PC-3 (cell line): ENCODE measurements around the gene LSM12. TPM values are rescaled to one million over a fixed set of nuclear protein-coding genes. Genes with fewer than 3 reads are reported as not detected.
A peak's percentile ranks its signal among the peaks of the same experiment; 100 is the strongest.

Experiments
- ATAC-seq: fragments of 200-7000 bp; cut with Tn5 transposase; 2 replicates; pipeline ENCODE4 v1.9.1; 2020; ENCODE audit warnings: mild to moderate bottlenecking, moderate library complexity
- BruUV-seq: library from RNA; stranded (reverse); fragments of 400-500 nt; replicated peaks from 2 replicates; lab custom pipeline; 2021; lab: Mats Ljungman, UMichigan
- CTCF ChIA-PET: fragments of 300-600 bp; sonication (Branson Sonifier 250); formaldehyde crosslinking; loops from one replicate; lab custom pipeline; 2022; ENCODE audit warnings: antibody characterized with exemption; lab: Charles Lee
- POLR2A ChIA-PET: fragments of 300-600 bp; sonication (Branson Sonifier 250); formaldehyde crosslinking; loops from one replicate; lab custom pipeline; 2022; ENCODE audit warnings: antibody characterized with exemption; ENCODE audit not compliant: unreplicated experiment; lab: Charles Lee
- DNase-seq: peaks from one replicate; pipeline ENCODE4 v3.0.0-alpha.2; 2015
- H2AFZ ChIP-seq: fragments of 300-600 bp; sonication (generic); 2 replicates; pipeline ENCODE4 v1.6.0; 2016; ENCODE audit warnings: antibody characterized with exemption, low read length
- H3F3A ChIP-seq: fragments of 300-600 bp; sonication (generic); one replicate; pipeline ENCODE4 v1.6.0; 2017; ENCODE audit warnings: antibody characterized with exemption, low read length, control low read depth, mild to moderate bottlenecking; ENCODE audit not compliant: unreplicated experiment
- H3K27ac ChIP-seq: fragments of 300-600 bp; sonication (generic); 2 replicates; pipeline ENCODE4 v1.5.1; 2016; ENCODE audit warnings: mild to moderate bottlenecking, low read length
- H3K27me3 ChIP-seq: fragments of 300-600 bp; sonication (generic); 2 replicates; pipeline ENCODE4 v1.6.1; 2016; ENCODE audit warnings: low read length, mixed read lengths
- H3K36me3 ChIP-seq: fragments of 300-600 bp; sonication (generic); 2 replicates; pipeline ENCODE4 v1.6.1; 2016; ENCODE audit warnings: low read depth, mixed run types, low read length, mixed read lengths
- H3K4me1 ChIP-seq: fragments of 300-600 bp; sonication (generic); 2 replicates; pipeline ENCODE4 v1.5.1; 2016; ENCODE audit warnings: low read length; ENCODE audit not compliant: insufficient read depth
- H3K4me2 ChIP-seq: fragments of 300-600 bp; sonication (generic); 2 replicates; pipeline ENCODE4 v1.6.0; 2016; ENCODE audit warnings: low read length
- H3K4me3 ChIP-seq: fragments of 300-600 bp; sonication (generic); 2 replicates; pipeline ENCODE4 v1.5.1; 2016; ENCODE audit warnings: mild to moderate bottlenecking, low read length, mixed read lengths
- H3K79me2 ChIP-seq: fragments of 300-600 bp; sonication (generic); 2 replicates; pipeline ENCODE4 v1.6.1; 2017; ENCODE audit warnings: low read length, mixed read lengths
- H3K9ac ChIP-seq: fragments of 300-600 bp; sonication (generic); 2 replicates; pipeline ENCODE4 v1.6.0; 2016; ENCODE audit warnings: mild to moderate bottlenecking, low read length
- H3K9me2 ChIP-seq: fragments of 300-600 bp; sonication (generic); replicated peaks from 2 replicates; pipeline ENCODE4 v1.6.1; 2016; ENCODE audit warnings: mixed run types, low read length, mixed read lengths
- H3K9me3 ChIP-seq: fragments of 300-600 bp; sonication (generic); 2 replicates; pipeline ENCODE4 v1.6.1; 2016; ENCODE audit warnings: low read length, mixed read lengths
- H4K20me1 ChIP-seq: fragments of 300-600 bp; sonication (generic); 2 replicates; pipeline ENCODE4 v1.6.1; 2016; ENCODE audit warnings: low read length, mixed read lengths
- CTCF ChIP-seq: fragments of 300-600 bp; sonication (generic); conservative IDR thresholded peaks from 2 replicates; pipeline ENCODE4 v1.5.1; 2017; ENCODE audit warnings: antibody characterized with exemption, low read depth, mild to moderate bottlenecking, low read length
- EZH2 ChIP-seq: fragments of 300-600 bp; sonication (generic); IDR thresholded peaks from one replicate; pipeline ENCODE4 v1.6.1; 2017; ENCODE audit warnings: antibody characterized with exemption, mild to moderate bottlenecking, low read length; ENCODE audit not compliant: unreplicated experiment
- EZH2phosphoT487 ChIP-seq: fragments of 300-600 bp; sonication (generic); IDR thresholded peaks from 2 replicates; pipeline ENCODE4 v1.6.1; 2018; ENCODE audit warnings: mild to moderate bottlenecking, antibody characterized with exemption, low read length, borderline replicate concordance
- intact Hi-C: fragments of 100-400 bp; cut with micrococcal nuclease; formaldehyde crosslinking; loops from 2 replicates; pipeline ENCODE4 v1.9.0; 2023
- total RNA-seq: library from RNA; depleted of rRNA; stranded (reverse); fragments of >200 nt; gene quantifications from 2 replicates; pipeline ENCODE4 v1.2.3, GENCODE V29; 2014

Gene LSM12
- total RNA-seq, 1 experiment from 2014 or later: 118 TPM

GRCh38 chr17:43994272-43995149 lies 72.0 kb downstream of the LSM12 start:
- Histone ChIP-seq H2AFZ (peak overlapping the region; percentile 97), H3K4me1 (peaks cover 10% of the 10 kb centered on the region; the same call in 1 of the 2 replicates), H3K4me3 (peak overlapping the region; percentile 70), H4K20me1 (no peaks in the 10 kb centered on the region), H3K9ac (peak overlapping the region; percentile 66), H3K27ac (no peak overlapping the region), H3K4me2 (peak overlapping the region; percentile 96), H3F3A (no peaks in the 10 kb centered on the region), H3K9me2 (no peaks in the 10 kb centered on the region), H3K9me3 (no peaks in the 10 kb centered on the region), H3K79me2 (no peaks in the 10 kb centered on the region), H3K27me3 (no peaks in the 10 kb centered on the region), H3K36me3 (no peaks in the 10 kb centered on the region)
- CTCF ChIA-PET: interaction anchor here (0.8 to 1.5 kb wide), 3 partner anchors 12 to 51 kb away, joined by 5 to 11 read pairs (median 9); no protein-coding TSS in a partner anchor
- intact Hi-C loops: loop anchor here (1.0 kb wide), 3 partner anchors 50 to 116 kb away; no protein-coding TSS in a partner anchor
- DNase-seq (peak; percentile 87), ATAC-seq (peak; percentile 90)
- TF ChIP-seq EZH2phosphoT487: no peak
- no peak for TF ChIP-seq EZH2
- TF ChIP-seq CTCF: peak; percentile 97
- POLR2A ChIA-PET: no interaction called here
- no TSS peak for BruUV-seq

DNA sequence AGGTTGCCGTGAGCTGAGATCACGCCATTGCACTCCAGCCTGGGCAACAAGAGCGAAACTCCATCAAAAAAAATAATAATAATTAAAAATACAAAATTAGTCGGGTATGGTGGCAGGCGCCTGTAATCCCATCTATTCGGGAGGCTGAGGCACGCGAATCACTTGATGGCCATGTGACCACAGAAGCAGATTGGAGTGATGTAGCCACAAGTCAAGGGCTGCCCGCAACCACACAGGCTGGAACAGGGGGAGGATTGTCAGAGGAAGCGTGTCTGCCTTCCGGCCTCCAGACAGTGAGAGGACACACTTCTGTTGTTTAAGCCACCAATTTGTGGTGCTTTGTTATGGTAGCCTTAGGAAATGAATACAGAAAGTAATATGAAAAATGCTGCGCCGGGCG lies 73.8 kb downstream of the LSM12 start:
- no peak overlapping the region for H2AFZ ChIP-seq
- no peaks in the 10 kb centered on the region for H4K20me1 ChIP-seq
- no peak overlapping the region for H3K4me2 ChIP-seq
- ChIA-PET CTCF (no interaction called here), POLR2A (no interaction called here)
- no peak overlapping the region for H3K4me3 ChIP-seq
- H3K4me1 ChIP-seq: peaks cover 10% of the 10 kb centered on the region; the same call in 1 of the 2 replicates
- H3K79me2 ChIP-seq: no peaks in the 10 kb centered on the region
- no peaks in the 10 kb centered on the region for H3F3A ChIP-seq
- DNase-seq: no peak
- H3K27ac ChIP-seq: no peak overlapping the region
- TF ChIP-seq EZH2phosphoT487: no peak
- no peak for TF ChIP-seq CTCF
- no peak for TF ChIP-seq EZH2
- H3K27me3 ChIP-seq: peaks cover 3% of the 10 kb centered on the region; the same call in 1 of the 2 replicates
- no peak for ATAC-seq
- no TSS peak for BruUV-seq
- intact Hi-C loops: no loop called here
- H3K9ac ChIP-seq: no peak overlapping the region
- no peaks in the 10 kb centered on the region for H3K9me3 ChIP-seq
- H3K36me3 ChIP-seq: no peaks in the 10 kb centered on the region
- H3K9me2 ChIP-seq: no peaks in the 10 kb centered on the region
